ENCODE results near the gene NBL1. TPM values are rescaled to one million over a fixed set of nuclear protein-coding genes. Genes with fewer than 3 reads are reported as not detected.
A peak's percentile ranks its signal among the peaks of the same experiment; 100 is the strongest.

NBL1 gene
- total RNA-seq, 1 donor from 2014 or later: 2.4 TPM

GRCh38 chr1:19597496-19598309 lies 46.4 kb upstream of the NBL1 start:
- peaks cover 21% of the 10 kb centered on the region for H3K4me1 Mint-ChIP-seq
- peak overlapping the region; percentile 89 for H2AFZ ChIP-seq (replicated peaks)
- peaks cover 2% of the 10 kb centered on the region for H3K36me3 Mint-ChIP-seq
- peaks cover 58% of the 10 kb centered on the region for H3K79me2 ChIP-seq (ENCODE audit: low read depth)
- H3K27ac Mint-ChIP-seq: peak overlapping the region; percentile 84
- H3F3A ChIP-seq (ENCODE audit: low read depth): peaks cover 7% of the 10 kb centered on the region
- peaks cover 3% of the 10 kb centered on the region for H3K27me3 Mint-ChIP-seq (ENCODE audit: insufficient read depth, low read depth)
- no peaks in the 10 kb centered on the region for H3K9me3 Mint-ChIP-seq
- H4K20me1 ChIP-seq (ENCODE audit: low read depth): peaks cover 50% of the 10 kb centered on the region
- peak overlapping the region; percentile 94 for H3K4me2 ChIP-seq
- H3K27me3 ChIP-seq: peaks cover 1% of the 10 kb centered on the region
- no peak for DNase-seq (ENCODE audit: low spot score)
- H3K9me3 ChIP-seq (ENCODE audit: low read depth): no peaks in the 10 kb centered on the region
- H3K36me3 ChIP-seq: no peaks in the 10 kb centered on the region
- H3K9ac ChIP-seq: peak overlapping the region; percentile 75
- H3K27ac ChIP-seq: no peak overlapping the region
- TF ChIP-seq CTCF (IDR thresholded peaks at IDR 0.05) (no peak), EZH2phosphoT487 (IDR thresholded peaks at IDR 0.05) (no peak), EZH2 (IDR thresholded peaks at IDR 0.05) (no peak)
- H3K4me3 ChIP-seq: peak overlapping the region; percentile 88
- H3K4me3 Mint-ChIP-seq: peak overlapping the region; percentile 100
- H3K4me1 ChIP-seq: peaks cover 8% of the 10 kb centered on the region

- H3K27me3 ChIP-seq: no peaks in the 10 kb centered on the region
- peaks cover 66% of the 10 kb centered on the region for H4K20me1 ChIP-seq (ENCODE audit: low read depth)
- H3K4me3 Mint-ChIP-seq: no peak overlapping the region
- TF ChIP-seq EZH2 (IDR thresholded peaks at IDR 0.05) (no peak), EZH2phosphoT487 (IDR thresholded peaks at IDR 0.05) (no peak), CTCF (IDR thresholded peaks at IDR 0.05) (no peak)
- no peaks in the 10 kb centered on the region for H3K36me3 ChIP-seq
- H3K4me3 ChIP-seq: no peak overlapping the region
- H3F3A ChIP-seq (ENCODE audit: low read depth): peaks cover 7% of the 10 kb centered on the region
- H3K27me3 Mint-ChIP-seq (ENCODE audit: insufficient read depth, low read depth): peaks cover 3% of the 10 kb centered on the region
- peaks cover 21% of the 10 kb centered on the region for H3K4me1 Mint-ChIP-seq
- no peak for DNase-seq (ENCODE audit: low spot score)
- no peaks in the 10 kb centered on the region for H3K9me3 Mint-ChIP-seq
- H3K36me3 Mint-ChIP-seq: peaks cover 2% of the 10 kb centered on the region
- peaks cover 8% of the 10 kb centered on the region for H3K4me1 ChIP-seq
- no peaks in the 10 kb centered on the region for H3K9me3 ChIP-seq (ENCODE audit: low read depth)
- no peak overlapping the region for H3K27ac ChIP-seq
- peaks cover 79% of the 10 kb centered on the region for H3K79me2 ChIP-seq (ENCODE audit: low read depth)
- no peak overlapping the region for H3K27ac Mint-ChIP-seq
- no peak overlapping the region for H3K9ac ChIP-seq
- no peak overlapping the region for H2AFZ ChIP-seq (replicated peaks)
- no peak overlapping the region for H3K4me2 ChIP-seq
Measured at GRCh38 chr1:19599810-19600209, 44.3 kb upstream of the NBL1 start.

- Histone ChIP-seq H2AFZ (replicated peaks) (no peak overlapping the region), H3F3A (ENCODE audit: low read depth) (no peaks in the 10 kb centered on the region), H3K9me3 (ENCODE audit: low read depth) (no peaks in the 10 kb centered on the region), H4K20me1 (ENCODE audit: low read depth) (peaks cover 80% of the 10 kb centered on the region), H3K4me2 (no peak overlapping the region), H3K27ac (no peak overlapping the region), H3K79me2 (ENCODE audit: low read depth) (peaks cover 99% of the 10 kb centered on the region), H3K4me1 (peaks cover 5% of the 10 kb centered on the region), H3K4me3 (no peak overlapping the region), H3K9ac (no peak overlapping the region), H3K27me3 (no peaks in the 10 kb centered on the region), H3K36me3 (no peaks in the 10 kb centered on the region)
- Mint-ChIP-seq H3K4me1 (peaks cover 12% of the 10 kb centered on the region), H3K9me3 (no peaks in the 10 kb centered on the region), H3K36me3 (peaks cover 2% of the 10 kb centered on the region), H3K27me3 (ENCODE audit: insufficient read depth, low read depth) (no peaks in the 10 kb centered on the region), H3K4me3 (no peak overlapping the region), H3K27ac (no peak overlapping the region)
- DNase-seq (ENCODE audit: low spot score): no peak
- TF ChIP-seq EZH2phosphoT487 (IDR thresholded peaks at IDR 0.05) (no peak), EZH2 (IDR thresholded peaks at IDR 0.05) (no peak), CTCF (IDR thresholded peaks at IDR 0.05) (no peak)
Measured at GRCh38 chr1:19602486-19602885, 41.6 kb upstream of the NBL1 start.
